Right hindlimb (tissue), 1 donor: ENCODE results near the gene ALK.

Source experiments
- DNase-seq: peaks from one replicate; pipeline ENCODE4 v3.0.0-alpha.2; 2018

ALK gene

DNA sequence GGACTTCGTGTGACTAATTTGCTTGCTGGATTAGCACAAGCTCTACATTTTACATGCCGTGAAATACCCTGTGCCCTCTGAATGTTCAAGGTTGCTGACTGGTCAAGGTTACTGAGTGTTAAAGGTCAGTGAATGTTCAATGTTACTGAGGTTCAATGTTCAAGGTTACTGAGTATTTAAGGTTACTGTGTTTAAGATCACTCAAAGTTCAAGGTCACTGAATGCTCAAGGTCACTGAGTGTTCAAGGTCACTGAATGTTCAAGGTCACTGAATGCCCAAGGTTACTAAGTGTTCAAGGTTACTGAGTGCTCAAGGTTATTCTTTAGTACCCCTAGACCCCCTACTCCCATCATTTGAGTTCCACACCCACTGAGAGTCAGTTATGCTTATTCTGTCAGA lies 528.6 kb downstream of the ALK start:
- DNase-seq, result no peak

DNA sequence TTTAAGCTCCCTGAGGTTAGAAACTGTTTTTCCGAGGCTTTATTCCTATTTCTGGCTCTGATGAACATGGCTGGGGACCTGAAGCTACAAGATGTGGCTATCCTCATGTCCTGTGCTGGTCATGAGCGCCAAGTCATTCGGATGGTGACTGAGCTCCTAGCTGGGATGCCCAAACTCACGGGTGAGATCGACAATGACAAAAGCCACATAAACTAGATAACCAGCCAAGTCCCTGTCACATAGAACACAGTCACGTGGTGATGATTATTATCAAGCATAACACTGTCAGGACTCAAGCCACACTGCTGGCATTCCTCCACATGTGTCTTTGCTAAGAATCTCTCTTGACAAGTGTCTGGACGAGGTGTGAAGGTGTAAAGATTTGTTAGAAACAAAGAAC lies 531.2 kb downstream of the ALK start:
- DNase-seq, result no peak

DNA sequence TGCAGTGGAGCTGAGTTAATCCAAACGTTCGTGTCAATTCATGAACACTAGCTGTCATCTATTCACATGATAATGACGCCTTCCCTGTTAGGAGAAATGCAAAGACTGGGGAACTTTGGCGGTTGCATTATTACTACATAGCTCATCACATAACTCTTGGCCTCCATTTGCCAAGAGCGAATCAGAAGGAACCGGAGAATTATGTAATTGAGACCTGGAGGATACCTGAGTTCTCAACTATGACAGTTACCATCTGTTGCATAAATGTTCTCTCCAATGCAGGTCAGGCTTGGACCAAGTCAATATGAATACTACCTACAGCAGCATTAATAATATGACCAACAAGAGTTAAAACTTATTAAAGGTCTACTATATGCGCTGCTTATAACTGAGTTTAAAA lies 531.7 kb downstream of the ALK start:
- no peak for DNase-seq

DNA sequence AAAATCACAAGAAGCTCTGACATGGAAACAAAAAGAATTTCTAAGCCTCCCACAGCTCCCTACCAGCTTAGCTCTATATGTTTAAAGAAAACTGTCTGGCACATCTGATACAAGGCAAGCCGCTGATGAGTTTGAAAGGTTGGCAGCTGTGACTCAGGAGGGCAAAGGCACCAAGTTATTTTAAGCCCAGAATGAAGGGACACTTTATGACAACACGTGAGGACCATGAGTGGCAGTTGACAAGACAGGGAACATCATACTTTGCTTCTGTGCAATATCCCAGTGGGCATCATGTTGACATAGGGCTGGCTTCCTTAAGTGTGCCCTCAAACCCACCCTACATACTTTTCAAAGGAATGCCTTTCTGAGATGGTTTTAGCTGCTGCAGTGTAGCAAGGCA lies 533.3 kb downstream of the ALK start:
- DNase-seq, result no peak

DNA sequence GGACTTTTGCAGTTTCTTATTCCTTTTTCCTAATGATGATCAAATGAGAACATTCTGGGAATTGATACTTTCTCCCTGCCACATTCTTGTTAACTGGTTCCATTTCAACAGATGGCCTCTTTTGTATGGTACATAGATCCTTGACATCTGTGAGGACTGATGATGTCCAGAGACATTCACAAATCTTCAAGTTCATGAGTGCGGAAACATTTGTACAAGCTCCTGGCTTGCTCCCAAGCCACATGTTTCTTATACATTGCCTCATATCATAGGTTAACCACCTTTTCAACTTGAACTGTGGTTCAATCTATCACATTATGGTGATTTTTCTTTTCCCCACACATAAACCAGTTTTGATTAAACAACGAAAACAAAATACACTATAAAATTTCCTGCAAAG lies 538.9 kb downstream of the ALK start:
- no peak for DNase-seq

DNA sequence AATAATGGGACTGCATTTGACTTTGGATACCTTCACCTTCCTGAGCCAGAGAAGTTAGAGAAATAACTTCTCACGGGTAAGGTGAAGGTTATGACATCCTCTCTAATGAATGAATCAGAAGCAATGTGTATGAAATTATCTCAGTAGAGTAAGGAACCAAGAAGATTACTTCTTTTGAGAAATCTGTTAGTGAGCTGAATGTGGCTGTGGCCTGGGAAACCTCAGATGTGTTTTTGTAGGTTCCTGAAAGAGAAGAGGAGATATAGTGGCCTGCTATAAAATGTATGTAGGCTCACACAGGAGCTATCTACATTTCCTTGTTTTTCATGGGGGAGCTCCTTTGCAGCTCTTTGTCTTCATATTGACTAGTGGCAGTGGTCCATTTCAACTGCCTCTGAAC lies 543.6 kb downstream of the ALK start:
- DNase-seq, result no peak

DNA sequence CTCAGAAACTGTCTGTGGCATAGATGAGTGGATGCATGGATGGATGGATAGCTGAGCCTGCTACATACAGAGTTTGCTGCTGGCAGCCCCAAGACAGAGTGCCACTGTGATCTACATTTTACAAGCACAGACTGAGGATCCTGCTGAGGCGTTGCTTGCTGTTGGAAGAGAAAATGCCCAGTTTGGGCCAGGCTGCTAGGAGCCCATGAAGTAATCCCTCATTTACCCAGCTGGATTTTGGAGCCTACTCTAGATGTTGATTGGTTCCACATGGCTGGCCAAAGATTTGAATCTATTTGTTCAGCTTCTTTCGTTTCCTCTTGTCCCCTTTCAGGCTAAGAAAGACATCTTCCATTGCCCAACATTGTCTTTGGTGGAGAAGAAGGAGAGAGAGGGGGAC lies 544.8 kb downstream of the ALK start:
- DNase-seq, result no peak

DNA sequence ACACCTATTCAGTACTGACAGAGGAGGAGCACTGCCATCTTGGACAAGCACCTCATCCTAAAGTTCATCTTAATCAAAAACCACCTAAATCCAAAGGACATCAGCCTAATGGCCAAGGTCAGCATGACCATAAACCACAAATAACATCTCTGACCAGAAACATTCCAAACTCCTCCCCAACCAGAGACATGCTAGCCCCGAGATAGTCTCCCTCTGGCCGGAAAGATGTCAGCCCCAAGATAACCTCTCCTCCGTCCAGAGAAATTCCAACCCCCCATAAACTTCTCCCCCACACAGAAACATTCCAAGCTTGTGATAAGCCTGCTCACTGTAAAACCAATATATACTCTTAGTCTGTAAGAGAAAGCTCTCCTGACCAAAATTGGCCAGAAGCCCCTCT lies 545.5 kb downstream of the ALK start:
- no peak for DNase-seq

DNA sequence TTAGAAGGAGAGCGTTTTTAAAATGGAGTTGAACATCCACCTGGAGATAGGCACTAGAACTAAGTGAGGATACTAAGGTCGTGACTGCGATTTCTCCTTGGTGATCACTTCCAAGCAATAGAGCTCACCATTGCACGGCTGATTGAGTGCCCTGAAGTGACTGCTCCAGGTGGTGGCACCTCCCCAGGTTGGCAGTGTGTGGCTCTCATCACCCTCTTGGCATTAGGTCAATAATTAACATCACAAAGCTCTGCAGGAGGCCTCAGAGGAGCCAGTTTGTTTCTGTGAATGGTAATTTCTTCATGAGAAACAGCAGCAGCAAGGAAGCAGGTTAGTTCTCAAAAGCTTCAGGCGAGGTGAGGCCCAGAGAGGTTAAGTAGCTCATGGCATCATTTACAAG lies 546.6 kb downstream of the ALK start:
- DNase-seq, result no peak

DNA sequence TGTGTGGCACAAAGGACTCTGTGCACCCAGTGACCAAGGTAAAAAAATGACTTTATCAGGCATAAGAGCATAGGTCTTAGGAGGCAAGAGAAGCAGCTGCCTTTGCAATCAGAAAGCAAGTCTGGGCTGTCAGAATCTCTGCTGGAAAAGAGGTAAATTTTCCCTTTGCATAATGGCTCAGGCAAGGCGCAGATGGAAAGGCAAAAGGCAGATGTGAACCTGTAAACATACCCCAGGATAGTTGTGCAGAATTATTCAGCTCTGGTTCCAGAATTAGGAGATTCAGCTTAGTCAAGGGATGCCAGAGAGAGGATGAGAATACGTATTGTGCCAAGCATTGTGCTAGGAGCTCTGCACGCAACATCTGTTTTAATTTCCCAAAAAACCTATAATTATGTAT lies 547.5 kb downstream of the ALK start:
- DNase-seq, result no peak

DNA sequence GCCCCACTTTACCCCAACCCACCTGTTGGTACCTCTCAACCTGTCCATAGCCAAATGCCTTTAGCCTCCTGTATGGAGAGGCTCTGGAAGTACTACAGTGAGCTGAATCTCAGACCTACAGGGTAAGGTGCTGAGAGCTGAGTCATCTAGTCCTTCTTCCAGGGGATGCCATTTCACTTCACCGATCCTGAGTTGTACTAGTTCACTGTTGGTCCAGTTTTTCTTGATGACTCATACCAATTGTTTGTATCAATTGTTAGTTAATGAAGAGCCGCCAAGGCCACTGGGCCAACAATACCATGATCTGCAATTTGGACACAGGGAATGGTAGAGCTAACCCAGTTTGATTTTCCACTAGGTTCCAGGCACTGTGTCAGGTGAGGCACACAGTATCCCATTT lies 549.2 kb downstream of the ALK start:
- DNase-seq, result no peak

DNA sequence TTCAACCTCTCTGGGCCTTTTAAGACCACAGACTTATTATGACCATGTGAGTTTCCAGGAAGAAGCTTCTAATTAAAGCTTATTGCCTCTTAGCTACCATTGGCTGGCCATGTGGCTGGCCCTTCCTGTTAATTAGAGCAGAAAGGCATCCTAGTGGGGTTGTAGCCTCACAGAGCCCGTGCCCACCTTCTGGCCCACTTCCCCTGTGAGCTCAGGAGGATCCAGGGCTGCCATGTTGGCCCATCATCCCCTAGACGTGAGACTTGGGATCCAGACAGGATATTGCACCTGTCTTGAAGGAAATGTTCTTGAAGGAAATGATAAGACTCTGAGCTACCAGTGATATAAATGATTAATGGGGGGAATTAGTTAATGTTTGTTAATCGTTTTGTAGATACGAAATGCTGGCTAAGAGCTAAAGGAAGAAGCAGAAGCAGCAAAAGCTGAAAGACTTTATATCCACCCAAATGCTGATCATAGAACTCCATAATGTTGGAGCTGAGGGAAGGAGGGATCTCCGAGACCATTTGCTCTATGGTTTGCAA lies 550.7 kb downstream of the ALK start:
- no peak for DNase-seq

DNA sequence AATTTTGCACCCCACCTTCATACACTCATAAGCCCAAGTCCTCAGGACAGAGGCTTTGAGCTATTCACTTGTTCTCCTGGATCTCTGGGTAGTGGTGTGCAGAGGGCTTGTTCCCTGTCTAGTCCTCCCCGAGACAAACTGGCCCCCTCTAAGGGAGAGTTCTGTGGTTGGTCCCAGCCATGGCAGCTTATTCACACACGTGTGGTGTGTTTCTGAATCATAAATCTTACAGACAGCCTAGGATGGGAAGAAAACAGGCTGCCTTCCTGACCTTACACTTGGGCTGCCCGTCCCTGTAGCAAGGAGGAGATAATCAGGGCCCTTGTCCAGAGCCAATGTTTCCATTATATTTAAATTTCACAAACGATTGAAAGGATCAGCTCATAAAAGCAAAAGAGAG lies 551.2 kb downstream of the ALK start:
- no peak for DNase-seq

DNA sequence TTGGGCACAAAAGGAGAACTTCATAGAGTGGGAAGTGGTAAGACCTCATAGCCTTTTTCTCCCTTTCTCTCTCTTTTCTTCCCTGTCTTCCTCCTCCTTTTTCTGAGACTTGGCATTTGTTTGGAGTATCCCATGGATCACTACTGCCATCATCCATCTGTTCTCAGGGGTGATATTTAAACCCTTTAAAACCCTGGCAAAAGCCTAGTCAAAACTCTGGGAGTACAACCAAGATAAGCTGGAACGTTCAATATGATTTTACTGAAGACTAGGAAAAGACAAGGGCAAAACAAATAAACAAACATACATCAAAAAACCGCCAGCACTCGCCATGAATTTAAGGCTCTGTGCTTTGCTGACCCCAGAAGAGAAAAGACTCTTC lies 552.7 kb downstream of the ALK start:
- DNase-seq, result no peak

DNA sequence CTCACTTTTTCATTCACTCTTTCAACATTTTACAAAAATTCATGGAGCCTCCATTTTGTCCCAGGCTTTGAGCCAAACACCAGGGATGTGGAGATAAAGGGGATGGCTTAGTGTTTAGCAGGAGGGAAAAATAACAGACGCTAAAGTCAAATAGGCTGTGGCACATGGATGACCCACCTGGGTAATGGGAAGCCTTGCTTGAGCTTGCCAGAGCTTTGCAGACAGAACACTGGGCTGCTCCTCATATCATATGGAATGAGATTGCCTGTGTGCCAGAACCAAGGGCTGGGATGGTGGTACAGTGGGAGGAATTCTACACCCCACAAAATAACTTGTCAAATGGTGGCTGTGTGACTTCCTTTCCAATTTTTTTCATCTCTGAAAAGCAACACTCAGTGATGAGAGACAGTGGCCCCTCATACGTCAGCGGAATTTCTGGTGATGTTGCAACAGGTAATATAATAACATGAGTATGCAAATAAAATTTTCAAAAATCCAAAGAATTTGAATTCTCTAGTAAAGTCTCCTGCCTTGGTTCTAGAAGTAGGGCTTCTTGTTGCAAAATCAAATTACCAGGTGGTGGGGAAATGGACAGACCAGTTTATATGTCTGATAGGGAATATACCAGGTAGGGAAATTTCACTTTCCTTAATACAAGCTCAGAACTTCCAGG lies 553.3 kb downstream of the ALK start:
- no peak for DNase-seq

DNA sequence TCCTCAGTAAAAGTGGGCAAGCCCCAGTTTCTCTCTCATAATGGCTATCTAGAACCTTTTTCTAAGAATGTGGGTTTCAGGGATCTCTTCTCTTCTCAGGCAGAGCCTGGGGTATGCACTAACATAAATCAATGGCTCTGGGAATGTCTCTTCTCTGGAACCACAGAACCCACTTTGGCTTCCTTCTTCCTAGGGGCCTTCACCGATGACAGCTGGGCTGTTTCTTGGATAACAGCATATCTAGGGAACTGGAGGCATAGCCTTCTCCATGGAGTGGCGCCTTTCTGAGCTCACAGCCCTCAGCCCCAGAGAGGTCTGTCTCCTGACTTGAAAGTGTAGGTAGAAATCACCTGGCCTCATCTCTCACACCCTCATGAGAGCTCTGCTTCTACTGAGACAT lies 558.3 kb downstream of the ALK start:
- no peak for DNase-seq

DNA sequence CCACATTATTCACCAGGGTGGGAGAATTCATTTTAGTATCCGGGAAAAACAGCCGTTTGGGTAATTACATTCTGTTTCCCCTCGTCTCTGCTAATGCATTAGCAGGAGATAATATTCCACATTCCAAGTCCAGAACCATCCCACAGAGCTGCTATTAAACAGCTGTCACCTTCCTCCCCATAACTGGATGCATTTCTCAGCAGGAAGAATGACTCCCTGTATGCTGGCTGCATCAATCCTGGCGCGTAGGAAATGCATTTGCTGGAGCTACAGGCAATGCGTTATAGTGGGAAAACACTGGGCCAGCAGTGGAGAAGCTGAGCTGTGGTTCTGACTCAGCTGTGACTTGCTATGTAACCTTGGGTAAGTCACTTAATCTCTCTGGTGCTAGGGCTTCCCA lies 560.2 kb downstream of the ALK start:
- peak; percentile 35 for DNase-seq

DNA sequence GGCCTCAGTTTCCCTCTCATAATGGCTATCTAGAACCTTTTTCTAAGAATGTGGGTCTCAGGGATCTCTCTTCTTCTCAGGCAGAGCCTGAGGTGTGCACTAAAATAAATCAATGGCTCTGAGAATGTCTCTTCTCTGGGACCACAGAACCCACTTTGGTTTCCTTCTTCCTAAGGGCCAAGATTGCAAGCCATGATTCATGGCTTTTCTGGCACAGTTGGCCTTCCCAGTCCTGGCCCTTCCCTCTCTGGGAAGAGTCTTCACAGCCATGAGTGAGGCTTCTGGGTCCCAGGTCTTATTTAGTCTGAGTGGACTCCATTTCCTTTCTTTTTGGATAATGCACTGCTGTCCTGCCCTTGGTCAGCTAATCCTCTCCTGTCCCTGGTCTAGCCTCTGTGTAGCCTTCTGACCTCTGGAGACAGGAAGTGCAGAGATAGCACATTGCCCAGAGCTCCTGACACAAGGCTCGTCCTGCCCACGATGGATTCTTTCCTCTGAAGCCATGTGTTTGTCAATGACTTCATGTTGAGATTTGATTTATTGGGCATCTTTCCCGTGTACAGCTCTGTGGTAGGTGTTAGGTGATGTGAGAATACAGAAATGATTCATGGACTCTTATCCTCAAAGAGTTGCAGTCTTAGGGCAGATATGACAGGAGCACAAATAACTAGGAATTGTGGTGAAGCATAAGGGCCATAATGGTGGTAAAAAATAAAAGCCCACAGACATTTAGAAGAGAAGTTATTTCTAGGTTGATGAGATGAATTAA lies 561.2 kb downstream of the ALK start:
- no peak for DNase-seq

DNA sequence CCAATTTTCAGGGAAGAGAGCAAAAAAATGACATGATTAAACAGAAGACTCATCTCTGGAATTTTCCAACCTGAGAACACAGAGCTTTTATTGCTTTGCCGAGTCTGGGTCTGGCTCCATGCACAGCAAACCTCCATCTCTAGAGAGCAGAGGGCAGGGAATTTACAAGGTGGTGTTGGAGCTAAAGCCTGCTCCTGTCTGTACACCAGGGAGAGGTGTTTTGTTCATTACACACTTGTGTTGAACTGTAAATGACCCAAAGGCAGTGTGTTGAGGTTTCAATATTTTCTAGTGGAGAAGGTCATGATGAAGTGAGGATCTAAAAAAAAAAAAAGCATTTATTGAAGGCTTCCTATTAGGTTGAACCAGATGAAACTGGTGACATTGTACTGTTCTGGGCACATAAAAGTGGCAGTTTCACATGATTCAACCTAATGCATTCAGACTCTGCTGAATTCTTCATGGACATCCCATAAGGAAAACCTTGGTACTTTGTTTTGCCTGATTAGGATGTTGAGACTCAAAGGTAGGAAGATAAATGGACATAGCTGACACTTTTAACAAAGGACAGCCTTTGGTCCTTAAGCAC lies 567.9 kb downstream of the ALK start:
- DNase-seq, result no peak

DNA sequence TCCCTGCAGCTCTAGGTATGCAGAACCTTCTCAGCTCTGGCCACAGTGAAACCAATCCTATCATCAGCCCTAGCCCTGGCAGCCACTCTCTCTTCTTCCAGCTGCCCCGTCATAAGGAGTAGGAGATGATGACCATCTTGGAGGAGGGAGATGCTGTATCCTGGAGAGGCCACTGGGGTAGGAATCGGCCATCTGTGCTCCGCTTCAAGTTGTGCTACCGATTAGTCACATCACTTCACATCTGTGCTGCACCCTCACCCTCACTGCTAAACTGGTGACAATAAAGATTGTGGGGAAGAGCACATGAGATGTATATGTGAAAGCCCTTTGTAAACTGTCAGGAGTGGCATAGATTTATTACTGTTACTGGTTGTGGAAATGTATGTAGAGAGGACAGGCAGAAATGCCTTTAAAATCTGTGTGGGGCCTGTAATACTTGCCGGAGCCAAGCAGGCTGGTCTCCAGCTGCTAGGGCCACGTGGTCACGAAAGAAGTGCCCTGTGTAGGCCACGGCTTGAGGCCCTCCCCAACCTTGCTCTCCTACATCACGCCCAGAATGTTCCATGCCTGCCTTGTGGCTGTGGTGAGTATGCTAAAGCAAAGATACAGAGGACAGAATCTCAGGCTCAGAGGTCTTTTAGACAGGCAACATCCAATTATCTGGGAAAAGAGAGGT lies 569.3 kb downstream of the ALK start:
- no peak for DNase-seq

DNA sequence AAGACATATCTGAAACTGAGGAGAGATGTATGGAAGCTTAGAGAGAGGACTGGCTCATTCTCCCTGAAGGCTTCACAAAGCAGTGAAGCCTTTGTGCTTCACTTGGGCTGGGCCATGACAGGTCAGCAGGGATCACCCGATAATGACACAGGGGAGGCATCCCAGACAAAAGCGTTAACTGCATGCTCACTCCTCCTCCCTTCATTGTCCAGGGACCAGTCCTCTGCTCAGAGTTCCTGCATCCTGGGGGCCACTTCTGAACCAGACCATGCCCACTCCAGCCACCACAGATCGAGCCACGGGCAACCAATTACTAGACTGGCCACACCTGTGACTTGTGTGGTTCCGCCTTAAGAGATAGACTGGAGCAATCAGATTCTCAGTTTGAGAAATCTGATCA lies 570.1 kb downstream of the ALK start:
- no peak for DNase-seq

DNA sequence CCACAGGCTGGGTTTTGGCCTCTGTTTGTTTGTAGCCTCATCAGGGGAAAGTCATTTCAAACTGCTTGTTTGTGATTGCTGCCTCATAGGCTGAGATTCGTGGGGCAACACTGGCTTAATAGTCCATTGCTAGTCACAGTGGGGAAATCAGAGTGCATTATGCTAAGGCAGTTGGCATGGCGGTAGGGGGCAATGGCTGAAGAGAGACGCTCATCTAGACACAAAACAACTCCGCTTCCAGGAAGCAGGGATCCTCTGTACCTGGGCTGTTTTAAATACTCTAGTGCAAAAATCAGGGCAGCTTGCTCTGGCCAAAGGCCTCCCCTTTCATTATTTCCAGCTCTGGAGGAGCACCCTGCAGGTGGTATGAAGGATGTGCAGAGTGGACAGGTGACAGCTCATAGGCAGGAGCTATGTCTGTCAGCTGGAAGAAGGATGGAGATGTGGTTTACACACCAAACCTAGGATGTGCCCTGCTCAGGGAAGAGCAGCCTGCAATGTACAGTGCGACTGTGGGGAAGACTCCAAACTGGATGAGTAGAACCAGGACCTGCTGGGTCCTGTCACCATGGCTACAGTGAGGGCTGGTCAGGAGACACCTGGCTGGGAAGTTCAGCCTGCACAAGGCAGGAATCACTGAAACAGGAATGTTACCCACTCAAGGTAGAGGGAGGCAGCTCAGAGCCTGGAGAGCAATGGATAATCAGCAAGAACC lies 571.9 kb downstream of the ALK start:
- no peak for DNase-seq
